ENCODE results near the gene ABCC12.

DNA sequence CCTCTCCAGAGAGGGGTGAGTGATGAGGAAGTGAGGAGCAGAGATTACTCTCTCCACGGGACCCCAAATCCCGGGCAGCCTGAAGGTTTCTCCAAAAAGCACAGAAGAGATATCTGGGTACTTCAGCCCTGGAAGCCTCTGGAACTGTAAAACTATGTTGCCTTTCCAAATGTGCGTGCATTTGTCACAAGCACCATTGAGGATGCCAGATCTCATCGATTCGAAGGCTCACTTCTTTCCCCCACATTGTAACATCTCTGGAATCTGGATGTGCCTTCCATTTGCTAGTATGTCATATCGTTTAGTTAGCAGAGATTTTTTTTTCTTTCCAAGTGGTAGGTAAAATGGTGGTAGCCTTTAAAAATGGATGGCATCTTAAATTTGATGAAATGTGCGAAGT, 45.8 kb downstream of the ABCC12 start:
- TF ChIP-seq TAF1 (IDR thresholded peaks at IDR 0.05; ENCODE audit: low read depth, low read length) (no peak), POLR2A (IDR thresholded peaks at IDR 0.05; ENCODE audit: low read depth, low read length) (no peak), SPI1 (IDR thresholded peaks at IDR 0.05; ENCODE audit: low read depth, low read length) (no peak), POLR2AphosphoS5 (IDR thresholded peaks at IDR 0.05; ENCODE audit: low read depth, low read length) (no peak), POU2F2 (IDR thresholded peaks at IDR 0.05; ENCODE audit: low read depth, low read length) (no peak)
